ENCODE measurements around the gene PPP1R9A.

DNA sequence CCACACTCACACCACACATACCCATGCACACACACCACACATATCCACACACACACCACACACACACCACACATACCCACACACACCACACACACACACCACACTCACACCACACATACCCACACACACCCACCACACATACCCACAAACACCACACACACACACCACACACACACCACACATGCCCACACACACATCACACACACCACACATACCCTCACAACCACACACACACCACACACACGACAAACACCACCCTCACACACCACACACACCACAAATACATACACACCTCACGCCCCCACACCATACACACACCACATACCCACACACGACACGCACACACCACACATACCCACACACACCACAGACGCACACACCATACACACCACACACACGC is 297.2 kb downstream of the PPP1R9A start:
- TF ChIP-seq SETDB1 (IDR thresholded peaks at IDR 0.05; ENCODE audit: insufficient read length, low read length) (no peak), ZNF132 (tag by site-specific recombination; IDR thresholded peaks at IDR 0.05; ENCODE audit: borderline replicate concordance) (no peak), ZNF23 (tag by site-specific recombination; IDR thresholded peaks at IDR 0.05; ENCODE audit: borderline replicate concordance) (no peak), GLI4 (tag by site-specific recombination; IDR thresholded peaks at IDR 0.05) (peak; percentile 49; the same call in 1 of the 2 replicates), ZNF510 (tag by site-specific recombination; IDR thresholded peaks at IDR 0.05; ENCODE audit: insufficient replicate concordance) (no peak), IKZF3 (tag by site-specific recombination; IDR thresholded peaks at IDR 0.05) (no peak), ZNF76 (tag by site-specific recombination; IDR thresholded peaks at IDR 0.05; ENCODE audit: borderline replicate concordance, low read depth) (no peak), ZBTB7A (tag by site-specific recombination; IDR thresholded peaks at IDR 0.05; ENCODE audit: low read depth) (no peak), ZNF660 (tag by site-specific recombination; IDR thresholded peaks at IDR 0.05) (no peak)
- TF ChIP-seq, protein P1, sequence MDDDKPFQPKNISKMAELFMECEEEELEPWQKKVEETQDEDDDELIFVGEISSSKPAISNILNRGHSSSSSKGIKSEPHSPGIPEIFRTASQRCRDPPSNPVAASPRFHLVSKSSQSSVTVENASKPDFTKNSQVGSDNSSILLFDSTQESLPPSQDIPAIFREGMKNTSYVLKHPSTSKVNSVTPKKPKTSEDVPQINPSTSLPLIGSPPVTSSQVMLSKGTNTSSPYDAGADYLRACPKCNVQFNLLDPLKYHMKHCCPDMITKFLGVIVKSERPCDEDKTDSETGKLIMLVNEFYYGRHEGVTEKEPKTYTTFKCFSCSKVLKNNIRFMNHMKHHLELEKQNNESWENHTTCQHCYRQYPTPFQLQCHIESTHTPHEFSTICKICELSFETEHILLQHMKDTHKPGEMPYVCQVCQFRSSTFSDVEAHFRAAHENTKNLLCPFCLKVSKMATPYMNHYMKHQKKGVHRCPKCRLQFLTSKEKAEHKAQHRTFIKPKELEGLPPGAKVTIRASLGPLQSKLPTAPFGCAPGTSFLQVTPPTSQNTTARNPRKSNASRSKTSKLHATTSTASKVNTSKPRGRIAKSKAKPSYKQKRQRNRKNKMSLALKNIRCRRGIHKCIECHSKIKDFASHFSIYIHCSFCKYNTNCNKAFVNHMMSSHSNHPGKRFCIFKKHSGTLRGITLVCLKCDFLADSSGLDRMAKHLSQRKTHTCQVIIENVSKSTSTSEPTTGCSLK (tag by site-specific recombination; IDR thresholded peaks at IDR 0.05) = no peak
- TF ChIP-seq, protein P2, sequence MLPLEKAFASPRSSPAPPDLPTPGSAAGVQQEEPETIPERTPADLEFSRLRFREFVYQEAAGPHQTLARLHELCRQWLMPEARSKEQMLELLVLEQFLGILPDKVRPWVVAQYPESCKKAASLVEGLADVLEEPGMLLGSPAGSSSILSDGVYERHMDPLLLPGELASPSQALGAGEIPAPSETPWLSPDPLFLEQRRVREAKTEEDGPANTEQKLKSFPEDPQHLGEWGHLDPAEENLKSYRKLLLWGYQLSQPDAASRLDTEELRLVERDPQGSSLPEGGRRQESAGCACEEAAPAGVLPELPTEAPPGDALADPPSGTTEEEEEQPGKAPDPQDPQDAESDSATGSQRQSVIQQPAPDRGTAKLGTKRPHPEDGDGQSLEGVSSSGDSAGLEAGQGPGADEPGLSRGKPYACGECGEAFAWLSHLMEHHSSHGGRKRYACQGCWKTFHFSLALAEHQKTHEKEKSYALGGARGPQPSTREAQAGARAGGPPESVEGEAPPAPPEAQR (tag by site-specific recombination; IDR thresholded peaks at IDR 0.05) = no peak
- TF ChIP-seq, protein P3, sequence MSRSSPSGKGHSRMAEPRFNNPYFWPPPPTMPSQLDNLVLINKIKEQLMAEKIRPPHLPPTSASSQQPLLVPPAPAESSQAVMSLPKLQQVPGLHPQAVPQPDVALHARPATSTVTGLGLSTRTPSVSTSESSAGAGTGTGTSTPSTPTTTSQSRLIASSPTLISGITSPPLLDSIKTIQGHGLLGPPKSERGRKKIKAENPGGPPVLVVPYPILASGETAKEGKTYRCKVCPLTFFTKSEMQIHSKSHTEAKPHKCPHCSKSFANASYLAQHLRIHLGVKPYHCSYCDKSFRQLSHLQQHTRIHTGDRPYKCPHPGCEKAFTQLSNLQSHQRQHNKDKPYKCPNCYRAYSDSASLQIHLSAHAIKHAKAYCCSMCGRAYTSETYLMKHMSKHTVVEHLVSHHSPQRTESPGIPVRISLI (tag by site-specific recombination; IDR thresholded peaks at IDR 0.05) = no peak
- TF ChIP-seq, protein P4, sequence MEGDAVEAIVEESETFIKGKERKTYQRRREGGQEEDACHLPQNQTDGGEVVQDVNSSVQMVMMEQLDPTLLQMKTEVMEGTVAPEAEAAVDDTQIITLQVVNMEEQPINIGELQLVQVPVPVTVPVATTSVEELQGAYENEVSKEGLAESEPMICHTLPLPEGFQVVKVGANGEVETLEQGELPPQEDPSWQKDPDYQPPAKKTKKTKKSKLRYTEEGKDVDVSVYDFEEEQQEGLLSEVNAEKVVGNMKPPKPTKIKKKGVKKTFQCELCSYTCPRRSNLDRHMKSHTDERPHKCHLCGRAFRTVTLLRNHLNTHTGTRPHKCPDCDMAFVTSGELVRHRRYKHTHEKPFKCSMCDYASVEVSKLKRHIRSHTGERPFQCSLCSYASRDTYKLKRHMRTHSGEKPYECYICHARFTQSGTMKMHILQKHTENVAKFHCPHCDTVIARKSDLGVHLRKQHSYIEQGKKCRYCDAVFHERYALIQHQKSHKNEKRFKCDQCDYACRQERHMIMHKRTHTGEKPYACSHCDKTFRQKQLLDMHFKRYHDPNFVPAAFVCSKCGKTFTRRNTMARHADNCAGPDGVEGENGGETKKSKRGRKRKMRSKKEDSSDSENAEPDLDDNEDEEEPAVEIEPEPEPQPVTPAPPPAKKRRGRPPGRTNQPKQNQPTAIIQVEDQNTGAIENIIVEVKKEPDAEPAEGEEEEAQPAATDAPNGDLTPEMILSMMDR (tag by site-specific recombination; IDR thresholded peaks at IDR 0.05) = no peak
- TF ChIP-seq, protein P5, sequence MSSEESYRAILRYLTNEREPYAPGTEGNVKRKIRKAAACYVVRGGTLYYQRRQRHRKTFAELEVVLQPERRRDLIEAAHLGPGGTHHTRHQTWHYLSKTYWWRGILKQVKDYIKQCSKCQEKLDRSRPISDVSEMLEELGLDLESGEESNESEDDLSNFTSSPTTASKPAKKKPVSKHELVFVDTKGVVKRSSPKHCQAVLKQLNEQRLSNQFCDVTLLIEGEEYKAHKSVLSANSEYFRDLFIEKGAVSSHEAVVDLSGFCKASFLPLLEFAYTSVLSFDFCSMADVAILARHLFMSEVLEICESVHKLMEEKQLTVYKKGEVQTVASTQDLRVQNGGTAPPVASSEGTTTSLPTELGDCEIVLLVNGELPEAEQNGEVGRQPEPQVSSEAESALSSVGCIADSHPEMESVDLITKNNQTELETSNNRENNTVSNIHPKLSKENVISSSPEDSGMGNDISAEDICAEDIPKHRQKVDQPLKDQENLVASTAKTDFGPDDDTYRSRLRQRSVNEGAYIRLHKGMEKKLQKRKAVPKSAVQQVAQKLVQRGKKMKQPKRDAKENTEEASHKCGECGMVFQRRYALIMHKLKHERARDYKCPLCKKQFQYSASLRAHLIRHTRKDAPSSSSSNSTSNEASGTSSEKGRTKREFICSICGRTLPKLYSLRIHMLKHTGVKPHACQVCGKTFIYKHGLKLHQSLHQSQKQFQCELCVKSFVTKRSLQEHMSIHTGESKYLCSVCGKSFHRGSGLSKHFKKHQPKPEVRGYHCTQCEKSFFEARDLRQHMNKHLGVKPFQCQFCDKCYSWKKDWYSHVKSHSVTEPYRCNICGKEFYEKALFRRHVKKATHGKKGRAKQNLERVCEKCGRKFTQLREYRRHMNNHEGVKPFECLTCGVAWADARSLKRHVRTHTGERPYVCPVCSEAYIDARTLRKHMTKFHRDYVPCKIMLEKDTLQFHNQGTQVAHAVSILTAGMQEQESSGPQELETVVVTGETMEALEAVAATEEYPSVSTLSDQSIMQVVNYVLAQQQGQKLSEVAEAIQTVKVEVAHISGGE (tag by site-specific recombination; conservative IDR thresholded peaks at IDR 0.05; ENCODE audit: low read depth) = no peak
